GM10266 (cell line): ENCODE data around the gene FRMD5.

Source experiments
- DNase-seq: peaks from one replicate; pipeline ENCODE4 v3.0.0; 2012; ENCODE audit errors: extremely low spot score
- CTCF ChIP-seq: IDR thresholded peaks from 2 replicates; pipeline ENCODE4 v1.5.1; 2012; ENCODE audit warnings: mild to moderate bottlenecking, low read depth; ENCODE audit not compliant: control insufficient read depth, insufficient read depth; ENCODE audit errors: missing control alignments

Gene FRMD5

GRCh38 chr15:43896543-43896942 is 298.5 kb downstream of the FRMD5 start:
- no peak for TF ChIP-seq CTCF
- no peak for DNase-seq

DNA sequence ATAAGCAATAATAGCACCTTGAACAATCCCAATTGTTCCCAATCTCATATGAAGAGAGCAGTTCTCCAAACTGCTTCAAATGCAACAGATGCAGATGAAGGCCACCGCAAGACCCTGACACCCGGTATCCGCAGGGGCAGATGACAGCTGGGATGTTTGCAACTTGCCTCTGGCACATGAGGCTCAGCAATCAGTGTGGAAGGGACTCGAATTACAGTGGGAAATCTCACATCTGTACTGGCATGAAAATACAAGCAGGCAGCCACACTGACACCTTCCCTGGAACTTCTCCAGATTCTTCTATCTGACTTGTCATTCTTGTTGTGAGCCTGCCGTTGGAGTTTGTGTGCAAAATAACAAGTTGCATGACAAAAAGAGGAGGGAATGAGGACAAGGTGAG is 299.5 kb downstream of the FRMD5 start:
- no peak for TF ChIP-seq CTCF
- no peak for DNase-seq

DNA sequence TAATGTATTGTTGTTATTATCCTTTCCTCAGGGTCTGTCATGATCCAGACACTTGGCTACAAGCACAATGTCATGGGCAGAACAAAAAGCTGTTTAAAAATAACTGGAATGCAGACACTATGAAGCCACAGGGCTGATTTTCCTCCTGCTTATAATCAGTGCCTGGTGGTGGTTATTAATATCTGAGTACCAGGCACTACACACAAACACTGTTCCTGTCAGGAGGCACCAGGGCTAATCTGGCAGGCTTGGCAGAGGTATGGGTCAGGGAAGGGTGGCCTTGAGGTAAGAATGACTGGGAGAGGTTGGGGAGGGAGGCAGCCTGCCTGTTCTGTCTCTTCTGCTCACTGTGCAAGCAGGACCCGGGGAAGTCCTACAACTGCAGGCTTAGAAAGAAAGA is 301.1 kb downstream of the FRMD5 start:
- no peak for DNase-seq
- TF ChIP-seq CTCF: no peak

DNA sequence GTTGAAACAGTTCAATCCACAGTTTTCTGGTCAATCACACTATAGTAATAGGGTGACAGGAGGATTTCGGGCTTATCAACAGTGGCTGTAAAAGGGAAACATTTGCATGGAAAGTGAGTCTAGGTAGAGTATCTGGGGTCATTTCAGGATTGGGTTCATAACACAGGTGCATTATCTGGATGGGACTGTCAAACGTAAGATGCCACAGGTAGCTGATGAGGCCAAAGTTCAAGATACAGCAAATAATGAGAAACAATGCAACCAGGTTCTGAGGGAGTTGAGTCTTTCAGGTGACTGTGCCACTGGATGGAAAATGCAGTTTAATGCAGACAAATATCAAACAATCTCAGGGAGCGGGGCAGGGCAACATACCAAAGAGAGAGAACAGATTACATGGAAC is 306.0 kb downstream of the FRMD5 start:
- no peak for DNase-seq

GRCh38 chr15:43887901-43888300 is 307.2 kb downstream of the FRMD5 start:
- no peak for DNase-seq
- TF ChIP-seq CTCF: no peak

More for the DNA sequence above, 306.0 kb downstream of the FRMD5 start:
- TF ChIP-seq CTCF: no peak

GRCh38 chr15:43886558-43886957 is 308.5 kb downstream of the FRMD5 start:
- no peak for TF ChIP-seq CTCF
- DNase-seq: no peak

GRCh38 chr15:43883571-43883970 is 311.5 kb downstream of the FRMD5 start:
- no peak for TF ChIP-seq CTCF
- DNase-seq: no peak
